PFSK-1 (cell line): ENCODE data around the gene TFDP2.

Experiments used
- FOXP2 ChIP-seq: optimal IDR thresholded peaks from 2 replicates; pipeline ENCODE3; 2011; ENCODE audit warnings: borderline replicate concordance, control low read depth, inconsistent platforms; ENCODE audit not compliant: insufficient read depth; ENCODE audit errors: extremely low read length, extremely low read depth
- POLR2AphosphoS5 ChIP-seq: IDR thresholded peaks from 2 replicates; pipeline ENCODE4 v1.6.1; 2012; ENCODE audit warnings: low read depth, mild to moderate bottlenecking, control low read depth, low read length, moderate library complexity
- REST ChIP-seq, 2 experiments: IDR thresholded peaks; 2 replicates each; pipeline versions ENCODE4 v1.6.1 to v1.8.0; 2011 to 2012; ENCODE audit warnings: low read depth in 2 of 2, low read length in 2 of 2, control low read depth in 1 of 2, inconsistent platforms in 1 of 2, mild to moderate bottlenecking in 1 of 2, moderate library complexity in 1 of 2; ENCODE audit not compliant: insufficient read depth in 1 of 2
- SIN3A ChIP-seq: IDR thresholded peaks from 2 replicates; pipeline ENCODE4 v1.6.1; 2012; ENCODE audit warnings: mild to moderate bottlenecking, low read length, moderate library complexity, borderline replicate concordance; ENCODE audit not compliant: insufficient read depth
- TAF1 ChIP-seq: IDR thresholded peaks from 2 replicates; pipeline ENCODE4 v1.6.1; 2012; ENCODE audit warnings: low read length, control low read depth, borderline replicate concordance; ENCODE audit not compliant: insufficient read depth

GRCh38 chr3:141921316-141921715 is 228.0 kb downstream of the TFDP2 start:
- no peak for TF ChIP-seq POLR2AphosphoS5
- no peak for TF ChIP-seq TAF1
- TF ChIP-seq REST (IDR thresholded peaks at IDR 0.05; ENCODE audit: insufficient read depth in 1 of 2, low read depth in 2 of 2, low read length in 2 of 2) = no peak
- no peak for TF ChIP-seq FOXP2
- no peak for TF ChIP-seq SIN3A
